ENCODE data around the gene SLC13A4. TPM values are rescaled to one million over a fixed set of nuclear protein-coding genes. Genes with fewer than 3 reads are reported as not detected.

The SLC13A4 gene
- total RNA-seq, 1 experiment from 2014 or later, result not detected

DNA sequence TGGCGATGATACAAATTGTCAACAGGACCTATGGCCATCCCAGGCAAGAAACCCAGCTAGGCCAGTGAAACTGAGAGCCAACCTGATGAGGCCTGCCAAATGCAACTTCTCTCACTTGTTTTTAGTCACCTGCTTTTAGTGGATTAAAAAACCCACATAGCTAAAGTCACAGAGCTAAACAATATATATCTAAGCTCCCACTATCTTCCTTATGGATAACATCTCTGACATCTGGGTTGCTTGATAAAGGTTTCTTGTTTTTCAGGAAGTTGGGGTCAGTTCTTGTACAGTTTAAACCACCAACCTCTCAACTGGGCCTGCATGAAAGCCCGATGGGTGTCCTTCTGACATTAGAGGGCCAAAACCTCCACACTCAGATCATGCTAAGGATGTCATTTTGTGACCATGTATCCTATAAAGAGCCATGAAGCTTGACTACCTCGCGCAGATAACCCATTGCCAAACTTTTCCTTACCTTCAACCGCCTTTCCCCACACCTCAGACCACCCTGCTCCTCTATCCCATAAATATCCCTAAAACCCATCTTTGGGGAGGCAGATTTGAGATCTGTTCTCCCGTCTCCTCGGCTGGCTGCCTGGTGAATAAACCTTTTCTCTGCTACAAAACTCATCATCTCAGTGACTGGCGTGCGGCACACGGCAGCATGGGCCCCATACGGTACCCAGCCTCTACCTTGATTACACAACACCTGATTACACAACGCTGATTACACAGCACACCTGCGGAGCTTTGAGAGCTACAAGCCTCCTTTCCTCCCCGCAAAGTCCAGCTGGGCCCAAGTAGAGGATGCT is 66.5 kb downstream of the SLC13A4 start:
- Mint-ChIP-seq H3K27ac (ENCODE audit: unreplicated experiment) (peak overlapping the region; percentile 93), H3K36me3 (ENCODE audit: insufficient read depth, unreplicated experiment) (peaks cover 22% of the 10 kb centered on the region), H3K4me3 (ENCODE audit: low read depth, unreplicated experiment) (peak overlapping the region; percentile 98), H3K9me3 (ENCODE audit: low read depth, unreplicated experiment) (no peaks in the 10 kb centered on the region), H3K27me3 (ENCODE audit: unreplicated experiment) (no peaks in the 10 kb centered on the region), H3K4me1 (ENCODE audit: low read depth, unreplicated experiment) (peaks cover 13% of the 10 kb centered on the region)
- intact Hi-C loops (cut with micrococcal nuclease; ENCODE audit: unreplicated experiment), result no loop called here
- peak; percentile 13 for DNase-seq
- CTCF ChIA-PET, result interaction anchor here (0.9 kb wide), 1 partner anchor 9 kb away, joined by 3 read pairs; no protein-coding TSS in a partner anchor
- BruUV-seq (replicated peaks), result TSS peak; percentile 80
- TF ChIP-seq, protein P1, sequence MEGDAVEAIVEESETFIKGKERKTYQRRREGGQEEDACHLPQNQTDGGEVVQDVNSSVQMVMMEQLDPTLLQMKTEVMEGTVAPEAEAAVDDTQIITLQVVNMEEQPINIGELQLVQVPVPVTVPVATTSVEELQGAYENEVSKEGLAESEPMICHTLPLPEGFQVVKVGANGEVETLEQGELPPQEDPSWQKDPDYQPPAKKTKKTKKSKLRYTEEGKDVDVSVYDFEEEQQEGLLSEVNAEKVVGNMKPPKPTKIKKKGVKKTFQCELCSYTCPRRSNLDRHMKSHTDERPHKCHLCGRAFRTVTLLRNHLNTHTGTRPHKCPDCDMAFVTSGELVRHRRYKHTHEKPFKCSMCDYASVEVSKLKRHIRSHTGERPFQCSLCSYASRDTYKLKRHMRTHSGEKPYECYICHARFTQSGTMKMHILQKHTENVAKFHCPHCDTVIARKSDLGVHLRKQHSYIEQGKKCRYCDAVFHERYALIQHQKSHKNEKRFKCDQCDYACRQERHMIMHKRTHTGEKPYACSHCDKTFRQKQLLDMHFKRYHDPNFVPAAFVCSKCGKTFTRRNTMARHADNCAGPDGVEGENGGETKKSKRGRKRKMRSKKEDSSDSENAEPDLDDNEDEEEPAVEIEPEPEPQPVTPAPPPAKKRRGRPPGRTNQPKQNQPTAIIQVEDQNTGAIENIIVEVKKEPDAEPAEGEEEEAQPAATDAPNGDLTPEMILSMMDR (IDR thresholded peaks at IDR 0.05; ENCODE audit: unreplicated experiment), result no peak

- intact Hi-C loops (cut with micrococcal nuclease; ENCODE audit: unreplicated experiment), result no loop called here
- CTCF ChIA-PET, result no interaction called here
- H3K36me3 Mint-ChIP-seq (ENCODE audit: insufficient read depth, unreplicated experiment), result peaks cover 16% of the 10 kb centered on the region
- no peaks in the 10 kb centered on the region for H3K27me3 Mint-ChIP-seq (ENCODE audit: unreplicated experiment)
- H3K4me3 Mint-ChIP-seq (ENCODE audit: low read depth, unreplicated experiment), result no peak overlapping the region
- peaks cover 13% of the 10 kb centered on the region for H3K4me1 Mint-ChIP-seq (ENCODE audit: low read depth, unreplicated experiment)
- no peak overlapping the region for H3K27ac Mint-ChIP-seq (ENCODE audit: unreplicated experiment)
- TF ChIP-seq, protein P1 (IDR thresholded peaks at IDR 0.05; ENCODE audit: unreplicated experiment), result no peak
- H3K9me3 Mint-ChIP-seq (ENCODE audit: low read depth, unreplicated experiment), result no peaks in the 10 kb centered on the region
- BruUV-seq (replicated peaks), result no TSS peak
- DNase-seq, result no peak
These were observed 68.7 kb downstream of the SLC13A4 start for GRCh38 chr7:135659159-135659846.

- no peak overlapping the region for H3K4me3 Mint-ChIP-seq (ENCODE audit: low read depth, unreplicated experiment)
- H3K36me3 Mint-ChIP-seq (ENCODE audit: insufficient read depth, unreplicated experiment), result peaks cover 16% of the 10 kb centered on the region
- DNase-seq, result no peak
- no peak overlapping the region for H3K27ac Mint-ChIP-seq (ENCODE audit: unreplicated experiment)
- no peaks in the 10 kb centered on the region for H3K9me3 Mint-ChIP-seq (ENCODE audit: low read depth, unreplicated experiment)
- CTCF ChIA-PET, result interaction anchor here (0.7 kb wide), 2 partner anchors 17 to 711 kb away, joined by 5 to 6 read pairs; no protein-coding TSS in a partner anchor
- intact Hi-C loops (cut with micrococcal nuclease; ENCODE audit: unreplicated experiment), result no loop called here
- H3K4me1 Mint-ChIP-seq (ENCODE audit: low read depth, unreplicated experiment), result peaks cover 13% of the 10 kb centered on the region
- BruUV-seq (replicated peaks), result no TSS peak
- TF ChIP-seq, protein P1 (IDR thresholded peaks at IDR 0.05; ENCODE audit: unreplicated experiment), result no peak
- no peaks in the 10 kb centered on the region for H3K27me3 Mint-ChIP-seq (ENCODE audit: unreplicated experiment)
These were observed 69.4 kb downstream of the SLC13A4 start for GRCh38 chr7:135658564-135658963.

GRCh38 chr7:135653340-135654080 is 74.5 kb downstream of the SLC13A4 start:
- no peak for DNase-seq
- TF ChIP-seq, protein P1 (IDR thresholded peaks at IDR 0.05; ENCODE audit: unreplicated experiment), result no peak
- no peaks in the 10 kb centered on the region for H3K4me1 Mint-ChIP-seq (ENCODE audit: low read depth, unreplicated experiment)
- H3K27ac Mint-ChIP-seq (ENCODE audit: unreplicated experiment), result no peak overlapping the region
- H3K9me3 Mint-ChIP-seq (ENCODE audit: low read depth, unreplicated experiment), result no peaks in the 10 kb centered on the region
- H3K4me3 Mint-ChIP-seq (ENCODE audit: low read depth, unreplicated experiment), result no peak overlapping the region
- no TSS peak for BruUV-seq (replicated peaks)
- intact Hi-C loops (cut with micrococcal nuclease; ENCODE audit: unreplicated experiment), result no loop called here
- no peaks in the 10 kb centered on the region for H3K27me3 Mint-ChIP-seq (ENCODE audit: unreplicated experiment)
- H3K36me3 Mint-ChIP-seq (ENCODE audit: insufficient read depth, unreplicated experiment), result no peaks in the 10 kb centered on the region
- CTCF ChIA-PET, result no interaction called here

Data from Calu3 (cell line).